ENCODE measurements around the gene UXS1. TPM values are rescaled to one million over a fixed set of nuclear protein-coding genes. Genes with fewer than 3 reads are reported as not detected.

UXS1 gene
- total RNA-seq, 1 donor from 2014 or later, result 60.7 TPM

DNA sequence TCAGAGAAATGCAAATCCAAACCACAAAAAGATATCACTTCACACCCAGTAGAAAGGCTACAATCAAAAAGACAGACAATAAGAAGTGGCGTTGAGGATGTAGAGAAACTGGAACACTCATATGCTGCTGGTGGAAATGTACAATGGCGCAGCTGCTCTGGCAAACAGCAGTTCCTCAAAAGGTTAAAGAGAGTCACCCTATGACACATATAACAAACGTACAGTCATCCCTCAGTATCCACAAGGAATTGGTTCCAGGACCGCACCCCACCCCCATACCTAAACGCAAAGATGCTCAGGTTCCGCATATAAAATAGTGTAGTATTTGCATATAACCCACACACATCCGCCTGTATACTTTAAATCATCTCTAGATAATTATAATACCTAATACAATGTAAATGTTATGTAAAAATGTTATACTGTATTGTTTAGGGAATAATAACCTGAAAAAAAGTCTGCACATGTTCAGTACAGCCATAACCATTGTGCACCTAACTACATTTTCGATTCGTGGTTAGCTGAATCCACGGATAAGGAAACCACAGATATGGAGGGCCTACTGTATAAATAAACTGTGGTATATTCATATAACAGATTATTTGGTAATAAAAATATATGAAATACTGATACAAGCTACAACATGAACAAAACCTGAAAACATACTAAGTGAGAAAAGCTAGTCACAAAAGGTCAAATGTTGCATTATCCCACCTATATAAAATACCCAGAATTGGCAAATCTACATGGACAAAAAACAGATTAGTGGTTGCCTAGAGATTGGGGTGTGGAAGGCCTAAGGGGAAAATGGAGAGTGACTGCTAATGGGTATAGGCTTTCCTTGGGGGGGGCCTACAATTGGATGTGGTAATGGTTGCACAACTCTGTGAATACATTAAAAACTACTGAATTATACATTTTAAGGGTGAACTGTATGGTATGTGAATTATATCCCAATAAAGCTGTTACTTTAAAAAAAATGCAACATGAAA is 37.5 kb downstream of the UXS1 start:
- Mint-ChIP-seq H3K36me3 (ENCODE audit: insufficient read depth) (peaks cover 53% of the 10 kb centered on the region), H3K27me3 (no peaks in the 10 kb centered on the region), H3K27ac (no peak overlapping the region), H3K4me1 (ENCODE audit: low read depth) (peaks cover 20% of the 10 kb centered on the region), H3K4me3 (ENCODE audit: low read depth) (no peak overlapping the region), H3K9me3 (ENCODE audit: low read depth) (peaks cover 11% of the 10 kb centered on the region)
- TF ChIP-seq, protein P1, sequence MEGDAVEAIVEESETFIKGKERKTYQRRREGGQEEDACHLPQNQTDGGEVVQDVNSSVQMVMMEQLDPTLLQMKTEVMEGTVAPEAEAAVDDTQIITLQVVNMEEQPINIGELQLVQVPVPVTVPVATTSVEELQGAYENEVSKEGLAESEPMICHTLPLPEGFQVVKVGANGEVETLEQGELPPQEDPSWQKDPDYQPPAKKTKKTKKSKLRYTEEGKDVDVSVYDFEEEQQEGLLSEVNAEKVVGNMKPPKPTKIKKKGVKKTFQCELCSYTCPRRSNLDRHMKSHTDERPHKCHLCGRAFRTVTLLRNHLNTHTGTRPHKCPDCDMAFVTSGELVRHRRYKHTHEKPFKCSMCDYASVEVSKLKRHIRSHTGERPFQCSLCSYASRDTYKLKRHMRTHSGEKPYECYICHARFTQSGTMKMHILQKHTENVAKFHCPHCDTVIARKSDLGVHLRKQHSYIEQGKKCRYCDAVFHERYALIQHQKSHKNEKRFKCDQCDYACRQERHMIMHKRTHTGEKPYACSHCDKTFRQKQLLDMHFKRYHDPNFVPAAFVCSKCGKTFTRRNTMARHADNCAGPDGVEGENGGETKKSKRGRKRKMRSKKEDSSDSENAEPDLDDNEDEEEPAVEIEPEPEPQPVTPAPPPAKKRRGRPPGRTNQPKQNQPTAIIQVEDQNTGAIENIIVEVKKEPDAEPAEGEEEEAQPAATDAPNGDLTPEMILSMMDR (IDR thresholded peaks at IDR 0.05; ENCODE audit: unreplicated experiment), result no peak
- no peak for DNase-seq (ENCODE audit: low spot score, unreplicated experiment)

DNA sequence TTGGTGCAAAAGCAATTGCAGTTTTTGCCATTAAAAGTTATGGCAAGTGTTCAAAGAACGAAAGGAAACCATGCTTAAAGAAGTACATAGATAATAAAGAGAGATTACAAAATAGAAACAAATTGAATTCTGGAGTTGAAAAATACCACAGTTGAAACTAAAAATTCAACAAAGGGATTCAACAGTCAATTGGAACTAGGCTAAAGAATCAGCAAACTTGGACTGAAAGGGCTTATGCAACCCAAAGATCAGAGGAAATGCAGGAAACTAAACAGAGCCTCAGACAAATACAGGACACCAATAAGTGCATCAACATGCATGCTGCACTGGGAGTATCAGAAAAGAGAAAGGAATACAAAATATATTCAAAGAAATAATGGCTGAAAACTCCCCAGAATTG is 40.3 kb downstream of the UXS1 start:
- DNase-seq (ENCODE audit: low spot score, unreplicated experiment), result no peak
- Mint-ChIP-seq H3K36me3 (ENCODE audit: insufficient read depth) (peaks cover 45% of the 10 kb centered on the region), H3K27me3 (no peaks in the 10 kb centered on the region), H3K4me1 (ENCODE audit: low read depth) (peaks cover 8% of the 10 kb centered on the region), H3K4me3 (ENCODE audit: low read depth) (no peak overlapping the region), H3K27ac (no peak overlapping the region), H3K9me3 (ENCODE audit: low read depth) (peaks cover 11% of the 10 kb centered on the region)
- TF ChIP-seq, protein P1 (IDR thresholded peaks at IDR 0.05; ENCODE audit: unreplicated experiment), result no peak

DNA sequence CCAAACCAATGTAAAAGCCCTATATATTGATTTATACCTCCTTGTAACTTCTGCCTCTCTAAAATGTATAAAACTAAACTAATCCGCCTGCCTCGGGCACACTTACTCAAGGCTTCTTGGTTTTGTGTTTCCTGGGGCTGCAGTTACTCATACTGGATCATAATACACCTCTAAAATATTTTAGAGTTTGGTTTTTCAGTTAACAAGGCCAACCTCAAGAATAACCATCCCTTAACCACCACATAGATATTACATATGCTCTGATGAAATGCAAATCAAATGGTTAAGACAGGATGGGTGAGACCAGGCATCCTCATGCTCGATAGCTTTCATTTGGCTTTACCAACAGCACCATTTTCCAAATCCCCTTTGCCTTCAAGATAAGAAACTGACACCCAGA is 46.4 kb downstream of the UXS1 start:
- H3K27ac Mint-ChIP-seq, result no peak overlapping the region
- no peaks in the 10 kb centered on the region for H3K9me3 Mint-ChIP-seq (ENCODE audit: low read depth)
- no peaks in the 10 kb centered on the region for H3K27me3 Mint-ChIP-seq
- H3K36me3 Mint-ChIP-seq (ENCODE audit: insufficient read depth), result peaks cover 12% of the 10 kb centered on the region
- DNase-seq (ENCODE audit: low spot score, unreplicated experiment), result no peak
- H3K4me1 Mint-ChIP-seq (ENCODE audit: low read depth), result no peaks in the 10 kb centered on the region
- TF ChIP-seq, protein P1 (IDR thresholded peaks at IDR 0.05; ENCODE audit: unreplicated experiment), result no peak
- no peak overlapping the region for H3K4me3 Mint-ChIP-seq (ENCODE audit: low read depth)

DNA sequence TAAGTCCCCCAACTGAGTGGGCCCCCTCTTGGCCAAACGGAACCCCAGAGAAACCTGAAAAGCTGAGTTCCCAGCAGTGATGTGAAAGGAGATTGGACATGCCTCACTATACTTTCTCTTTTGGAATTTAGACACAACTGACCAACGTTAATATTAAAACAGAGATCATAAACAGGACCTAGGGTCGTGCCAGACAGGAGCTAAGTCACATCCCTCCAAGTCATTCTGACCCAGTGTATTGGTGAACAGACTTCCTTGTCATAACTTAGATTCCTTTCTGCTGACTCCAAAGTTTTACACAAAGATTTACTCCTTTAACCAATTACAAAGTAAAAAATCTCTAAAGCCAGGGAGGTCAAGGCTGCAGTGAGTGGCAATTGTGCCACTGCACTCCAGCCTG is 46.9 kb downstream of the UXS1 start:
- TF ChIP-seq, protein P1 (IDR thresholded peaks at IDR 0.05; ENCODE audit: unreplicated experiment), result no peak
- no peaks in the 10 kb centered on the region for H3K9me3 Mint-ChIP-seq (ENCODE audit: low read depth)
- H3K4me3 Mint-ChIP-seq (ENCODE audit: low read depth), result no peak overlapping the region
- no peaks in the 10 kb centered on the region for H3K27me3 Mint-ChIP-seq
- no peak for DNase-seq (ENCODE audit: low spot score, unreplicated experiment)
- H3K27ac Mint-ChIP-seq, result no peak overlapping the region
- peaks cover 12% of the 10 kb centered on the region for H3K36me3 Mint-ChIP-seq (ENCODE audit: insufficient read depth)
- no peaks in the 10 kb centered on the region for H3K4me1 Mint-ChIP-seq (ENCODE audit: low read depth)

DNA sequence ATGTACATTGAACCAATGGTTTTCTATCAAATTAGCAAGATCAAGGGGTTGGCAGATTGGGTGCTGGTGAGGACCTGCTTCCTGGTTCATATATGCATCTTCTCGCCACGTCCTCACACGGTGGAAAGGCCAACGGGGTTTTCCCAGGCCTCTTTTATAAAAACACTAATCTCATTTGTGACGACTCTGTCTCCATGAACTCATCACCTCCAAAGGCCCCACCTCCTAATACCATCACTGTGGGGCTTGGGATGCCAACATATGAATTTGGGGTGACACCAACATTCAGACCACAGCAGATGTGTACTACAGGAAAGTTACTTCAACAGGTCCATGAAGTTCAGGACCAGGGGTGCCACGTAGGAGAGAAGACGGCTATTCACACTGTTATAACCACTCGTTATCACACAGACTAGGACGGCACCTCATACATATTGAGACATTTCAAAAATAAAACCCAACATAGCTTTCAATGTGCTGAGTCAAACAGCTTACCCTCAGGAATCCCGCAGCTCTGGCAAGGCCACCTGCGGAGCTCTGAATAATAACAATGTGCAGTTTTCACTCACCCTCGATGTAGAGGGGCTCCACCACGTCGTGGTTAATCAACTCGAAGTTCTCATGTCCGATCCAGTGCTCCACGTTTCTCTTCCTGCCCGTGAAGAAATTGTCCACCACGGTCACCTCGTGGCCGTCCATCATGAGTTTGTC is 49.3 kb downstream of the UXS1 start:
- DNase-seq (ENCODE audit: low spot score, unreplicated experiment), result no peak
- Mint-ChIP-seq H3K4me3 (ENCODE audit: low read depth) (no peak overlapping the region), H3K27ac (no peak overlapping the region), H3K4me1 (ENCODE audit: low read depth) (peaks cover 7% of the 10 kb centered on the region), H3K36me3 (ENCODE audit: insufficient read depth) (peaks cover 13% of the 10 kb centered on the region), H3K9me3 (ENCODE audit: low read depth) (no peaks in the 10 kb centered on the region), H3K27me3 (no peaks in the 10 kb centered on the region)
- TF ChIP-seq, protein P1 (IDR thresholded peaks at IDR 0.05; ENCODE audit: unreplicated experiment), result no peak

Data from progenitor cell of endocrine pancreas (in vitro differentiated cells).